ENCODE data around the gene TNRC6B. TPM values are rescaled to one million over a fixed set of nuclear protein-coding genes. Genes with fewer than 3 reads are reported as not detected.

The TNRC6B gene
- total and polyA plus RNA-seq, 4 donors, result 6.2 to 70.4 (median 26.5) TPM

DNA sequence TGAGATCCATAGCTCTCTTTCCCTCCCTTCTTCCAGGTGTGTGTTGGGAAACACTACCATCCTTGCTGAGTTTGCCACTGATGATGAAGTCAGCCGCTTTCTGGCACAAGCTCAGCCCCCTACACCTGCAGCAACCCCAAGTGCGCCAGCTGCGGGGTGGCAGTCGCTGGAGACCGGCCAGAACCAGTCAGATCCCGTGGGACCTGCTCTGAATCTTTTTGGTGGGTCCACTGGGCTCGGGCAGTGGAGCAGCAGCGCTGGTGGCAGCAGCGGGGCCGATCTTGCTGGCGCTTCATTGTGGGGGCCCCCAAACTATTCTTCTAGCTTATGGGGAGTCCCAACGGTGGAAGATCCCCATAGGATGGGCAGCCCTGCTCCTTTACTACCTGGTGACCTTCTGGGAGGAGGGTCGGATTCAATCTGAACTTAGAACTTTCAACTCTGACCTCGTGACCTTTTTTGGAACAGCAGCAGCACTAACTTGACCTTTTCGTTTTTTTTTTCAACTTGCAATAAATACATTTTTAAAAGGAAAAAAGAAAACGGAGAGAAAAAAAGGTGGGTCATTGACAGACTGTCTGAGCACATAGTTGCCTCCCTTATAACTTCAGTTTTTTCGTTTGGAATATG is 145.2 kb downstream of the TNRC6B start:
- TF ChIP-seq, protein P1, sequence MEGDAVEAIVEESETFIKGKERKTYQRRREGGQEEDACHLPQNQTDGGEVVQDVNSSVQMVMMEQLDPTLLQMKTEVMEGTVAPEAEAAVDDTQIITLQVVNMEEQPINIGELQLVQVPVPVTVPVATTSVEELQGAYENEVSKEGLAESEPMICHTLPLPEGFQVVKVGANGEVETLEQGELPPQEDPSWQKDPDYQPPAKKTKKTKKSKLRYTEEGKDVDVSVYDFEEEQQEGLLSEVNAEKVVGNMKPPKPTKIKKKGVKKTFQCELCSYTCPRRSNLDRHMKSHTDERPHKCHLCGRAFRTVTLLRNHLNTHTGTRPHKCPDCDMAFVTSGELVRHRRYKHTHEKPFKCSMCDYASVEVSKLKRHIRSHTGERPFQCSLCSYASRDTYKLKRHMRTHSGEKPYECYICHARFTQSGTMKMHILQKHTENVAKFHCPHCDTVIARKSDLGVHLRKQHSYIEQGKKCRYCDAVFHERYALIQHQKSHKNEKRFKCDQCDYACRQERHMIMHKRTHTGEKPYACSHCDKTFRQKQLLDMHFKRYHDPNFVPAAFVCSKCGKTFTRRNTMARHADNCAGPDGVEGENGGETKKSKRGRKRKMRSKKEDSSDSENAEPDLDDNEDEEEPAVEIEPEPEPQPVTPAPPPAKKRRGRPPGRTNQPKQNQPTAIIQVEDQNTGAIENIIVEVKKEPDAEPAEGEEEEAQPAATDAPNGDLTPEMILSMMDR (IDR thresholded peaks at IDR 0.05; ENCODE audit: control extremely low read depth, extremely low read depth), result no peak
- peaks cover 0 to 1% (median 0%) of the 10 kb centered on the region in 4 donors for H3K9me3 ChIP-seq (ENCODE audit: control insufficient read depth in 4 of 4, insufficient read depth in 3 of 4, low read length in 3 of 4)
- ATAC-seq (ENCODE audit: insufficient read depth, low FRiP score) (no peak), DNase-seq (no peak)
- H3K36me3 ChIP-seq (ENCODE audit: control insufficient read depth in 4 of 4, insufficient read depth in 4 of 4, low read length in 4 of 4), result peaks cover 21 to 35% (median 22%) of the 10 kb centered on the region in 4 donors
- H3K9ac ChIP-seq (ENCODE audit: insufficient read depth in 1 of 2, low read length in 2 of 2), result no peak overlapping the region
- H3K4me3 ChIP-seq, result no peak overlapping the region
- no peaks in the 10 kb centered on the region for H3K27me3 ChIP-seq (ENCODE audit: control insufficient read depth in 3 of 3, insufficient read depth in 3 of 3, low read length in 2 of 3)
- no peak overlapping the region for H3K27ac ChIP-seq (ENCODE audit: low read depth in 1 of 2, low read length in 1 of 2)
- 94 to 96% methylated on average over 17 of the region's 17 CpGs for whole genome bisulfite sequencing, 2 donors
- peaks cover 3 to 40% (median 10%) of the 10 kb centered on the region in 5 donors for H3K4me1 ChIP-seq (ENCODE audit: control insufficient read depth in 5 of 5, insufficient read depth in 5 of 5, low read length in 5 of 5)

DNA sequence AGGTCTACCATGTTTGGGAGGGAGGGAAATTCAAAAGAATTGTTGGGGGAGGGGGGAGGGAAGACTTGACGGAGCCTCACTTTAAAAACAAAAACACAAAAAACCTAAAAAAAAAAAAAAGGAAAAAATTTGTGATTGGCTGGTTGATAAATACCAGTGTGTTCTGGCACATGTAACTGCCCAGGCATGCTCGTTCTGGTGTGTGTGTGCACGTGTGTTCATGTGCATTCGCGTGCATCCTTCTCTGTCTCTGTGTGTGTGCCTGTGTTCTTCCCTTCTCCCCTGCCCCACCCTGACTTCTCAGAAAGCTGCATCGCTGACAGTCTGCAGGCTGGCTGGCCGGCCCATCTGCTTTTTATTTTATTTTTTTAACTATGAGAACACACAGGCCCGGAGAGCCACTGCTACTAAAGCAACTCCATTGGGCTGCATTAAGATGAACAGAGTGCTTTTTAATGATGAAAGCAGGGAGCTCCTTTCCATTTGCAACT is 146.0 kb downstream of the TNRC6B start:
- WGBS, 2 donors, result 83 to 93% methylated on average over 8 of the region's 8 CpGs
- peaks cover 0 to 1% (median 0%) of the 10 kb centered on the region in 4 donors for H3K9me3 ChIP-seq (ENCODE audit: control insufficient read depth in 4 of 4, insufficient read depth in 3 of 4, low read length in 3 of 4)
- ATAC-seq (ENCODE audit: insufficient read depth, low FRiP score) (no peak), DNase-seq (no peak)
- no peak overlapping the region for H3K4me3 ChIP-seq
- H3K27me3 ChIP-seq (ENCODE audit: control insufficient read depth in 3 of 3, insufficient read depth in 3 of 3, low read length in 2 of 3), result no peaks in the 10 kb centered on the region
- TF ChIP-seq, protein P1 (IDR thresholded peaks at IDR 0.05; ENCODE audit: control extremely low read depth, extremely low read depth), result no peak
- H3K4me1 ChIP-seq (ENCODE audit: control insufficient read depth in 5 of 5, insufficient read depth in 5 of 5, low read length in 5 of 5), result peaks cover 3 to 46% (median 10%) of the 10 kb centered on the region in 5 donors
- no peak overlapping the region for H3K9ac ChIP-seq (ENCODE audit: insufficient read depth in 1 of 2, low read length in 2 of 2)
- peaks cover 18 to 30% (median 22%) of the 10 kb centered on the region in 4 donors for H3K36me3 ChIP-seq (ENCODE audit: control insufficient read depth in 4 of 4, insufficient read depth in 4 of 4, low read length in 4 of 4)
- H3K27ac ChIP-seq (ENCODE audit: low read depth in 1 of 2, low read length in 1 of 2), result no peak overlapping the region

DNA sequence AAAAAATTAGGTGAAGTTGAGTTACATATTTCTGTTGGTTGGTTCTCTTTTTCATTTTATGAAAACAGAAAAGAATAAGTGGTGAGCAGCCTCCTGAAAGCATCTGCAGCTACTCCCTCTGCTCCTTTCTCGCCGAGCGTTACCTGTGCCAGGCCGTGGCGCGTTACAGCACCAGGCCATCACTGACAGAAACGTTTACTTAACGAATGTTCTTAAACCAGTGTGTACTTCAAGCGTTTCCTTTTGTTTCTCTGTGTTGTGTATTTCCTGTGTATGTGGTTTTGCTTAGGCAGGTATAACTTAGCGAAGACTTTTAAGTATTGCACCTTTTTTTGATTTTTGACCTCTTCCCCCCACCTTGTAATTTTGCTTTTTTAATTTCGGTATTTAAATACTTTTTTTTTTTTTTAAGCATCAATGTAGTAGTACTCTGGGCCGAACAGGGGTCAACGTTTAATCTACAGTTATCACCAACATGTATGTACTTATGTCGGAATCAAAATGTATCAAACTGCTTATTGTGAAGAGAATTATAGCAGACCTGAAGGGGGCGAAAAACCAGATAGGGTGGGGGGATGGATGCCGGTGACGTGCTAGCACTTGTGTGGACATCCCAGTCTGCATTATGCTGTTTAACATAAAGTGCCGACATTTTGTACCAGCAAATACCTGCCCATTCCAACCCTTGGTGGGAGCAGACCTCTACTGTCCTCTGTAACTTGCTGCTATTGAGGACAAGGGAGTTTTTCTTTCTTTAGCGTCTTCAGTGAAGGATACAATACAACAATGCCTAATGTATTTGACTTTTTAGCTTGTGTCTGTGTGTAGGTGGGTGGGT is 147.0 kb downstream of the TNRC6B start:
- Histone ChIP-seq H3K27me3 (ENCODE audit: control insufficient read depth in 3 of 3, insufficient read depth in 3 of 3, low read length in 2 of 3) (no peaks in the 10 kb centered on the region), H3K4me3 (no peak overlapping the region), H3K4me1 (ENCODE audit: control insufficient read depth in 5 of 5, insufficient read depth in 5 of 5, low read length in 5 of 5) (peaks cover 3 to 54% (median 10%) of the 10 kb centered on the region in 5 donors), H3K9me3 (ENCODE audit: control insufficient read depth in 4 of 4, insufficient read depth in 3 of 4, low read length in 3 of 4) (peaks cover 0 to 1% (median 0%) of the 10 kb centered on the region in 4 donors), H3K27ac (ENCODE audit: low read depth in 1 of 2, low read length in 1 of 2) (no peak overlapping the region), H3K9ac (ENCODE audit: insufficient read depth in 1 of 2, low read length in 2 of 2) (no peak overlapping the region), H3K36me3 (ENCODE audit: control insufficient read depth in 4 of 4, insufficient read depth in 4 of 4, low read length in 4 of 4) (peaks cover 16 to 26% (median 20%) of the 10 kb centered on the region in 4 donors)
- DNase-seq (no peak), ATAC-seq (ENCODE audit: insufficient read depth, low FRiP score) (no peak)
- WGBS, 2 donors, result 75 to 80% methylated on average over 19 of the region's 19 CpGs
- TF ChIP-seq, protein P1 (IDR thresholded peaks at IDR 0.05; ENCODE audit: control extremely low read depth, extremely low read depth), result no peak

All from lung (tissue), 12 donors.